Neural progenitor cell (in vitro differentiated cells): ENCODE results near the gene OR6A2. TPM values are rescaled to one million over a fixed set of nuclear protein-coding genes. Genes with fewer than 3 reads are reported as not detected.

Experiments
- DNase-seq: peaks from one replicate; pipeline ENCODE4 v3.0.0-alpha.2; 2016; ENCODE audit warnings: low spot score
- H2AFZ ChIP-seq: fragments of 200-600 bp; sonication (generic); replicated peaks from 2 replicates; pipeline ENCODE4 v1.6.1; 2016; ENCODE audit warnings: antibody characterized with exemption
- H3F3A ChIP-seq: fragments of 200-600 bp; sonication (generic); 2 replicates; pipeline ENCODE4 v1.6.1; 2016; ENCODE audit warnings: antibody characterized with exemption, low read depth
- H3K27ac ChIP-seq: fragments of 200-600 bp; sonication (generic); 2 replicates; pipeline ENCODE4 v1.5.1; 2016; ENCODE audit warnings: mild to moderate bottlenecking
- H3K27me3 ChIP-seq: fragments of 200-600 bp; sonication (generic); 2 replicates; pipeline ENCODE4 v1.6.1; 2016; ENCODE audit warnings: mild to moderate bottlenecking, moderate library complexity
- H3K36me3 ChIP-seq: fragments of 200-600 bp; sonication (generic); 2 replicates; pipeline ENCODE4 v1.5.1; 2016
- H3K4me1 ChIP-seq: fragments of 200-600 bp; sonication (generic); 2 replicates; pipeline ENCODE4 v1.6.1; 2016; ENCODE audit warnings: mixed run types
- H3K4me2 ChIP-seq: fragments of 200-600 bp; sonication (generic); 2 replicates; pipeline ENCODE4 v1.6.1; 2016
- H3K4me3 ChIP-seq: fragments of 200-600 bp; sonication (generic); 2 replicates; pipeline ENCODE4 v1.5.1; 2016
- H3K79me2 ChIP-seq: fragments of 200-600 bp; sonication (generic); 2 replicates; pipeline ENCODE4 v1.6.1; 2016; ENCODE audit warnings: low read depth
- H3K9ac ChIP-seq: fragments of 200-600 bp; sonication (generic); 2 replicates; pipeline ENCODE4 v1.6.1; 2016
- H3K9me3 ChIP-seq: fragments of 200-600 bp; sonication (generic); 2 replicates; pipeline ENCODE4 v1.5.1; 2016; ENCODE audit warnings: low read depth
- H4K20me1 ChIP-seq: fragments of 200-600 bp; sonication (generic); 2 replicates; pipeline ENCODE4 v1.6.1; 2016; ENCODE audit warnings: low read depth
- H3K27ac Mint-ChIP-seq: 3 replicates; pipeline ENCODE4 v1.8.0; 2021; ENCODE audit warnings: mixed read lengths
- H3K27me3 Mint-ChIP-seq: 2 replicates; pipeline ENCODE4 v1.8.0; 2022; ENCODE audit warnings: low read depth, mild to moderate bottlenecking, inconsistent platforms, moderate library complexity, mixed read lengths; ENCODE audit not compliant: insufficient read depth
- H3K36me3 Mint-ChIP-seq: 3 replicates; pipeline ENCODE4 v1.8.0; 2021; ENCODE audit warnings: mixed read lengths
- H3K4me1 Mint-ChIP-seq: 3 replicates; pipeline ENCODE4 v1.8.0; 2021; ENCODE audit warnings: mixed read lengths
- H3K4me3 Mint-ChIP-seq: 3 replicates; pipeline ENCODE4 v1.8.0; 2021; ENCODE audit warnings: mild to moderate bottlenecking, moderate library complexity, mixed read lengths
- H3K9me3 Mint-ChIP-seq: 3 replicates; pipeline ENCODE4 v1.8.0; 2020; ENCODE audit warnings: mixed read lengths
- EZH2 ChIP-seq: fragments of 200-600 bp; sonication (generic); IDR thresholded peaks from 2 replicates; pipeline ENCODE4 v1.6.1; 2017; ENCODE audit warnings: antibody characterized with exemption, mild to moderate bottlenecking, moderate library complexity
- EZH2phosphoT487 ChIP-seq: fragments of 200-600 bp; sonication (generic); IDR thresholded peaks from 2 replicates; pipeline ENCODE4 v1.6.1; 2017; ENCODE audit warnings: antibody characterized with exemption
- total RNA-seq: library from RNA; depleted of rRNA; stranded (reverse); fragments of >200 nt; gene quantifications from 2 replicates; pipeline ENCODE4 v1.2.3, GENCODE V29; 2015; ENCODE audit warnings: low replicate concordance
- TF ChIP-seq, protein P1 (sequence below): fragments of 200-600 bp; sonication (generic); IDR thresholded peaks from 2 replicates; pipeline ENCODE4 v1.5.1; 2017; ENCODE audit warnings: antibody characterized with exemption, mild to moderate bottlenecking

OR6A2 gene
- total RNA-seq, 1 donor from 2014 or later: 0.36 TPM

DNA sequence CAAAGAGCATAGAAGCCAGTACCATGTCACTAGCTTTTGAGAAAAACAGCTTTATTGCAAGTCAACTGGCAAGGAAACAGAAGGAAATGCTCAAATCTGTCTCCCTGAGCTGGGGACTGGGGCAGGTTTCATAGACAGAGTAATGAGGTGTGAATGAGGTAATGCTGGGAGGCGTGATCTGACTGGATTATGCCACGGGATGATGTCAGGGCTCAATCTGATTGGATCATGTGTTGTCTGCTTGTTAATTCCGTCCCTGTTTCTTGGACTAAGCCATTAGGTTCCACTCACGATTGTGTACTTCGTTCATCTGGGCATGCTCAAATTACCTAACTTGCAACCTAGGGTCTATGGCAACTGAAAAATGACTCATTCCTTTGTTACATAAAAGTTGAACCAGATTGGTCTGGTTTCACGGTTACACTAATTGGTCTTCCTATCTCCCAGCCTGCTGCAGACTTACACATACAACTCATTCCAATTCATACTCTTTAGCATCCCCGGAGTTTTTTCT is 25.8 kb upstream of the OR6A2 start:
- H3K9me3 ChIP-seq: no peaks in the 10 kb centered on the region
- H3K4me1 ChIP-seq: no peaks in the 10 kb centered on the region
- Mint-ChIP-seq H3K27ac (no peak overlapping the region), H3K36me3 (no peaks in the 10 kb centered on the region), H3K27me3 (peaks cover 3% of the 10 kb centered on the region), H3K9me3 (peaks cover under 1% of the 10 kb centered on the region), H3K4me3 (no peak overlapping the region), H3K4me1 (no peaks in the 10 kb centered on the region)
- H3K27ac ChIP-seq: no peak overlapping the region
- H3K36me3 ChIP-seq: no peaks in the 10 kb centered on the region
- no peaks in the 10 kb centered on the region for H3K79me2 ChIP-seq
- H3K9ac ChIP-seq: no peak overlapping the region
- no peak overlapping the region for H2AFZ ChIP-seq
- H3K4me3 ChIP-seq: no peak overlapping the region
- no peaks in the 10 kb centered on the region for H3K27me3 ChIP-seq
- no peak for TF ChIP-seq EZH2phosphoT487
- no peak for TF ChIP-seq EZH2
- H4K20me1 ChIP-seq: no peaks in the 10 kb centered on the region
- DNase-seq: no peak
- H3K4me2 ChIP-seq: no peak overlapping the region
- H3F3A ChIP-seq: no peaks in the 10 kb centered on the region

DNA sequence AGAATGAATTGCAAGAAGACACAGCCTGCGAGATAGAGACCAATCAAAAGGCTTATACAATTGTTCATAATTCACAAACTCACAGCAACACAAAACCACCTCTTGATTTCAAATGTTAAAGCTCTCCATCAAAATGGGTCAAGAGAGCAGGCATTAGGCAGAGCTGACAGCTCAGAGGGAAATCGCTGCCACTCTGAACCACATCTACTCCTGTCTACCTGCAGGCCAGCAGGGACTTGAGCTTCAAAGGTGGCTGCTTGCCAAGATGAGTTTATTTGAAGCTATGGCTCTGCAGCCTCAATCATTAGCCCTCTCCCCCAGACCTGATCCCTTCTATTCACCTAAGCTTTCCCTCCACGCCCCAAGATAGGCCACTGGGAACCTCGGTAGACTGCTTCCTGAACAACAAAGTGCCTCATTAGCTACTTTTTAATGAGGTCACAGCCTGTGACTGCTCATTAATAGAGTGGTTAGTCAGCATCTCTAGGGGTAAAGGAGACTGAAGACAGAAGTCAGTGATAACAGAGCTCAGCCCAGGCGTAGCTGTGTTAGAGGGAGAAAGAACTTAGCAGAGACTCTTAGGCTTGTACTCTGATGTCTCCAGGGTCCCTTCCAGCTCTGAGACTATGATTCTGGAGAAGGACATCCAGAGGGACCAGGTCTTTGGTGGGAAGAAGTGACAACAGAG is 24.8 kb upstream of the OR6A2 start:
- no peak for DNase-seq

DNA sequence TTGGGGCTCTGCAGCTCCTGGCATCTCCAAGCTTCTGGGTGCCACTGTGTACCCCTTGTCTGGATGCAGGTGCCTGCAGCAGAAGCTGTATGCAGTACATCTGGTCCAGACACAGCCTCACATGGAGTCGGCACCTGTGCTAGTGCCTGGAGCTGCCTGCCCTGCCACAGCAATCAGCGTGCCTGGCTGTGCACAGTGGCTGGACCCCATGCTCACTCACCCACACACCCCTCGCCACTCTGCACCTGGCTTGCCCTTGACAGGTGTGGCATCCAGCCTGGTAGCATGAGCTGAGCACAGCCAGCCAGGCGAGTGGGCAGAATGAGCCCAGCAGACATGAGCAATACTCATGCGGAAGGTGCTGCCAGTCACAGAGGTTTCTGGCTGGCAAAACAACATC is 19.5 kb upstream of the OR6A2 start:
- H3K4me3 Mint-ChIP-seq: no peak overlapping the region

More for the DNA sequence above, 24.8 kb upstream of the OR6A2 start:
- Mint-ChIP-seq H3K9me3 (peaks cover 3% of the 10 kb centered on the region), H3K4me1 (no peaks in the 10 kb centered on the region), H3K27ac (no peak overlapping the region), H3K36me3 (no peaks in the 10 kb centered on the region), H3K4me3 (no peak overlapping the region), H3K27me3 (peaks cover 3% of the 10 kb centered on the region)
- Histone ChIP-seq H4K20me1 (no peaks in the 10 kb centered on the region), H3K79me2 (no peaks in the 10 kb centered on the region), H3K27me3 (no peaks in the 10 kb centered on the region), H3K27ac (no peak overlapping the region), H3K4me1 (no peaks in the 10 kb centered on the region), H3K36me3 (no peaks in the 10 kb centered on the region), H3F3A (no peaks in the 10 kb centered on the region), H3K4me2 (no peak overlapping the region), H2AFZ (peak overlapping the region; percentile 6), H3K9ac (no peak overlapping the region), H3K4me3 (no peak overlapping the region), H3K9me3 (no peaks in the 10 kb centered on the region)
- TF ChIP-seq EZH2phosphoT487 (no peak), EZH2 (no peak)
- TF ChIP-seq, protein P1, sequence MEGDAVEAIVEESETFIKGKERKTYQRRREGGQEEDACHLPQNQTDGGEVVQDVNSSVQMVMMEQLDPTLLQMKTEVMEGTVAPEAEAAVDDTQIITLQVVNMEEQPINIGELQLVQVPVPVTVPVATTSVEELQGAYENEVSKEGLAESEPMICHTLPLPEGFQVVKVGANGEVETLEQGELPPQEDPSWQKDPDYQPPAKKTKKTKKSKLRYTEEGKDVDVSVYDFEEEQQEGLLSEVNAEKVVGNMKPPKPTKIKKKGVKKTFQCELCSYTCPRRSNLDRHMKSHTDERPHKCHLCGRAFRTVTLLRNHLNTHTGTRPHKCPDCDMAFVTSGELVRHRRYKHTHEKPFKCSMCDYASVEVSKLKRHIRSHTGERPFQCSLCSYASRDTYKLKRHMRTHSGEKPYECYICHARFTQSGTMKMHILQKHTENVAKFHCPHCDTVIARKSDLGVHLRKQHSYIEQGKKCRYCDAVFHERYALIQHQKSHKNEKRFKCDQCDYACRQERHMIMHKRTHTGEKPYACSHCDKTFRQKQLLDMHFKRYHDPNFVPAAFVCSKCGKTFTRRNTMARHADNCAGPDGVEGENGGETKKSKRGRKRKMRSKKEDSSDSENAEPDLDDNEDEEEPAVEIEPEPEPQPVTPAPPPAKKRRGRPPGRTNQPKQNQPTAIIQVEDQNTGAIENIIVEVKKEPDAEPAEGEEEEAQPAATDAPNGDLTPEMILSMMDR: no peak

More for the DNA sequence above, 19.5 kb upstream of the OR6A2 start:
- Histone ChIP-seq H3K27ac (no peak overlapping the region), H3K27me3 (no peaks in the 10 kb centered on the region), H2AFZ (no peak overlapping the region), H3K36me3 (no peaks in the 10 kb centered on the region), H4K20me1 (no peaks in the 10 kb centered on the region), H3K9me3 (no peaks in the 10 kb centered on the region), H3F3A (no peaks in the 10 kb centered on the region), H3K4me3 (no peak overlapping the region), H3K79me2 (no peaks in the 10 kb centered on the region), H3K4me1 (no peaks in the 10 kb centered on the region), H3K4me2 (no peak overlapping the region), H3K9ac (no peak overlapping the region)
- no peak for TF ChIP-seq EZH2phosphoT487
- TF ChIP-seq EZH2: no peak
- TF ChIP-seq, protein P1: no peak
- H3K4me1 Mint-ChIP-seq: peaks cover 4% of the 10 kb centered on the region
- H3K36me3 Mint-ChIP-seq: no peaks in the 10 kb centered on the region
- DNase-seq: no peak
- H3K27ac Mint-ChIP-seq: no peak overlapping the region
- peaks cover 5% of the 10 kb centered on the region for H3K9me3 Mint-ChIP-seq
- H3K27me3 Mint-ChIP-seq: peaks cover 2% of the 10 kb centered on the region
